Brain microvascular endothelial cell (primary cell): ENCODE data around the gene FBRSL1.
A peak's percentile ranks its signal among the peaks of the same experiment; 100 is the strongest.
"Not testable (repeated sequence)": the region's sequence is repeated elsewhere in the genome, so short reads cannot be mapped to it uniquely, and the experiment has no call there.

Source experiments
- DNase-seq: peaks from one replicate; pipeline ENCODE4 v3.0.0-alpha.2; 2020
- H3K27ac ChIP-seq: fragments of 250-450 bp; sonication (Bioruptor Pico); 2 replicates; pipeline ENCODE4 v1.5.1; 2020; ENCODE audit warnings: mild to moderate bottlenecking, moderate library complexity
- H3K27me3 ChIP-seq: fragments of 250-450 bp; sonication (Bioruptor Pico); replicated peaks from 2 replicates; pipeline ENCODE4 v1.5.1; 2020; ENCODE audit warnings: mild to moderate bottlenecking
- H3K36me3 ChIP-seq: fragments of 250-450 bp; sonication (Bioruptor Pico); replicated peaks from 2 replicates; pipeline ENCODE4 v1.5.1; 2020; ENCODE audit warnings: mild to moderate bottlenecking
- H3K4me3 ChIP-seq: 2 replicates; pipeline ENCODE4 v1.5.1; 2011; ENCODE audit warnings: low read depth, mild to moderate bottlenecking, control low read depth, low read length, moderate library complexity
- in situ Hi-C: cut with HindIII; loops from 2 replicates; pipeline ENCODE4 v1.10.0; 2017; ENCODE audit warnings: low sequenced_read_pairs, low pct_ligation_motif_present
- TF ChIP-seq, protein P1 (sequence below): IDR thresholded peaks from 2 replicates; pipeline ENCODE4 v1.5.1; 2011; ENCODE audit warnings: low read depth, mild to moderate bottlenecking, moderate library complexity, low read length, control low read depth, inconsistent platforms; ENCODE audit errors: missing control alignments

FBRSL1 gene

DNA sequence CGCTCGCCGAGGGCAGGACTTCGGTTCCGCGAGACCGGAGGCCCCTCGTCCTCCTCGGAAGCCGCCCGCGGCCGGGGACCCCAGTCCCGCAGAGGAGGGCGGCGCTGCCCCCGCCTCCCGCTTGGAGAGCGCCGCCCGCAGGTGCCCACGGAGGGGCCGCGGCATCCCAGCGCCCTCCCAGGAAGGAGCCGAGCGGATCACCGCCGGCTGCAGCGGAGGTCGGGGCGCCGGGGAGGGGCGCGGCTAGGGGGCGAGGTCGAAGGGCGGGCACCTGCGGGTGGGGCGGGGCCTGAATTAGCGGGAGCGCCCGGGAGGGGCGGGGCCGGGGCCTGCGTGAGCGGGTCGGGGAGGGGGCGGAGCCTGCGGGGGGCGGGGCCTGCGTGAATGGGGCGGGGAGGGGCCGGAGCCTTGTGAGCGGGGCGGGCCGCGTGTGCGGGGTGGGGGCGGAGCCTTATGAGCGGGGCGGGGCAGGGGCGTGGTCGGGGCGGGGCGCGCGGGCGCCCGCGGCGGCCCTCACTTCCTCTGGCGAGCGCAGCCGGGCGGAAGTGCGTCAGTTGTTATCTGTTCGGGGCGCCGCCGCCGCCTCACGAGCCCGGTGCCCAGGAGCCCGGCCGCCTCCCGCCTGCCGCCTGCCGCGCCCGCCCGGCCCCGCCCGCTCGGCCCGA lies at the start of gene FBRSL1:
TSS of gene FBRSL1 (plus strand) at position 550 of the 665 bp plus-strand sequence.
- Histone ChIP-seq H3K27me3 (no peaks in the 10 kb centered on the region), H3K36me3 (no peaks in the 10 kb centered on the region), H3K4me3 (peak within 1 kb of the TSS; percentile 66), H3K27ac (no peak within 1 kb of the TSS)
- TF ChIP-seq, protein P1, sequence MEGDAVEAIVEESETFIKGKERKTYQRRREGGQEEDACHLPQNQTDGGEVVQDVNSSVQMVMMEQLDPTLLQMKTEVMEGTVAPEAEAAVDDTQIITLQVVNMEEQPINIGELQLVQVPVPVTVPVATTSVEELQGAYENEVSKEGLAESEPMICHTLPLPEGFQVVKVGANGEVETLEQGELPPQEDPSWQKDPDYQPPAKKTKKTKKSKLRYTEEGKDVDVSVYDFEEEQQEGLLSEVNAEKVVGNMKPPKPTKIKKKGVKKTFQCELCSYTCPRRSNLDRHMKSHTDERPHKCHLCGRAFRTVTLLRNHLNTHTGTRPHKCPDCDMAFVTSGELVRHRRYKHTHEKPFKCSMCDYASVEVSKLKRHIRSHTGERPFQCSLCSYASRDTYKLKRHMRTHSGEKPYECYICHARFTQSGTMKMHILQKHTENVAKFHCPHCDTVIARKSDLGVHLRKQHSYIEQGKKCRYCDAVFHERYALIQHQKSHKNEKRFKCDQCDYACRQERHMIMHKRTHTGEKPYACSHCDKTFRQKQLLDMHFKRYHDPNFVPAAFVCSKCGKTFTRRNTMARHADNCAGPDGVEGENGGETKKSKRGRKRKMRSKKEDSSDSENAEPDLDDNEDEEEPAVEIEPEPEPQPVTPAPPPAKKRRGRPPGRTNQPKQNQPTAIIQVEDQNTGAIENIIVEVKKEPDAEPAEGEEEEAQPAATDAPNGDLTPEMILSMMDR: no peak
- in situ Hi-C loops: no loop called here
- DNase-seq: peak; percentile 72

DNA sequence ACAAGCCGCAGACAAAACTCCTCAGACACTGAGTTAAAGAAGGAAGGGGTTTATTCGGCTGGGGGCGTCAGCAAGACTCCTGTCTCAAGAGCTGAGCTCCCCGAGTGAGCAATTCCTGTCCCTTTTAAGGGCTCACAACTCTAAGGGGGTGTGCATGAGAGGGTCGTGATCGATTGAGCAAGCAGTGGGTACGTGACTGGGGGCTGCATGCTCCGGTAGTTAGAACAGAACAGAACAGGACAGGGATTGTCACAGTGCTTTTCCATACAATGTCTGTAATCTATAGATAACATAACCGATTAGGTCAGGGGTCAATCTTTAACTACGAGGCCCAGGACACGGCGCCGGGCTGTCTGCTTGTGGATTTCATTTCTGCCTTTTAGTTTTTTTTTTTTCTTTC lies 49.5 kb upstream of the FBRSL1 start:
- in situ Hi-C loops, H3K4me3 ChIP-seq: not testable (repeated sequence)

DNA sequence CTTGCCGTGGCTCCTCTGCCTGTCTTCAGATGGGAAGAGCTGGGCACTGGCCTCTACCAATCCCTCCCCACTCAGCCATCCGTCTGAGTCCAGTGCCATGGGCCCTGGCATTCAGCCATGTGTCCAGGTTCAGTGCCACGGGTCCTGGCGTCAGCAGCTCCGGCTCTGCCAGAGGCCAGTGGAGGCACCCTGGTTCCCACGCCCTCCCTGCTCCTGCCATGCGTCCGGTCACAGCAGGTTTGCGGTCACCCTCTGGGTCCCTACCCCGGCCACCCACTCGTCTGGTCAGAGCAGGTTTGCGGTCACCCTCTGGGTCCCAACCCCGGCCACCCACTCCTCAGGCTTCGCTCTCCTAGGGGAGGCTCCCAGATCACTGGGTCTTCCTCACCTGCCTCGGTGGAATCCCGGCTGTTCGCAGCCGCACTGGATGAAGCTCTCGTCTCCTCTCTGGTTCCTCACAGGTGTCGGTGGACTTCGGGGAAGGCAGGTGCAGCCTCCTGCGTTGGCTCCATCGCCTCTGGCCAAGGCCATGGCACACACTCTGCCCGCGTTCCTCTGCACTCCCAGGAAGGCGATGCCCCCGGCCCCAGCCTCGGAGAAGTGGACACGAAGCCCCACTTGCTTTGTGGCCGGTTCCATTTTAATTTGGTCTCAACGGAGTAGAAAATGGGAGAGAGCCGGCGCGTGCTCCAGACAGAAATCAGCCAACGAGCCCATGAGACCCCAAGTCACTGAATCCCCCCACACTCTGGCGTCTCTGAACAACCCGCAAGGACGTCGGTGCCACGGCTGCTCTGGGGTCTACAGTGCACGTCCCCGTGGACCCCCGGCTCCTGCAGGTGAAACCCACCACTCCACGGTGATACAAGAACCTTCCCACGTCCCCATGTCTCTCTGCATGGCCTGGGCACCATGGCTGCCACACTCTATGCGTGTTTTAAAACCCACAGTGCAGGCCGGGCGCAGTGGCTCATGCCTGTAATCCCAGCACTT lies 47.8 kb upstream of the FBRSL1 start:
- Histone ChIP-seq H3K4me3 (no peak overlapping the region), H3K27ac (no peak overlapping the region), H3K36me3 (no peaks in the 10 kb centered on the region), H3K27me3 (peaks cover 8% of the 10 kb centered on the region)
- TF ChIP-seq, protein P1: no peak
- DNase-seq: no peak
- in situ Hi-C loops: no loop called here

More for the DNA sequence above, 49.5 kb upstream of the FBRSL1 start:
- not testable (repeated sequence) for DNase-seq, H3K36me3 ChIP-seq, H3K27ac ChIP-seq, H3K27me3 ChIP-seq

DNA sequence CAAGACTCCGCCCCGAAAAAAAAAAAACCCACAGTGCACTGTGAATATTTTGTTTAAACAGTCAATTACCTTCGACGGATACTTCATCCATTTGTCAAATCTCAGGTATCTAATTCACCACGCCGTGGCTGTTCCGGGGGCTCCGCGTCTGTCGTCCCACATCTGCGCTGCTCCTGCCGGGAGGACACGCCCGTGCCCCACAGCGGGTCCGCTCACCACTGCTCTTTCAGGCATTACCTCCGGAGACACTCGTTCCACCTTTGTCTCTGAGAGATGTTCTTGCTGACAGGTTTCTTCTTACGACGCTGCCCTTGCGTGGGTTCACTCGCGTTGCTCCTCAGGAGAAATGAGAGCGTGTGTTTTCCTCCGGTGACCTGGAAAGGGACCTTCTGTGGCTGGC lies 46.9 kb upstream of the FBRSL1 start:
- Histone ChIP-seq H3K27me3 (peaks cover 3% of the 10 kb centered on the region), H3K36me3 (no peaks in the 10 kb centered on the region), H3K4me3 (no peak overlapping the region), H3K27ac (no peak overlapping the region)
- no peak for DNase-seq
- in situ Hi-C loops: no loop called here
- TF ChIP-seq, protein P1: no peak

DNA sequence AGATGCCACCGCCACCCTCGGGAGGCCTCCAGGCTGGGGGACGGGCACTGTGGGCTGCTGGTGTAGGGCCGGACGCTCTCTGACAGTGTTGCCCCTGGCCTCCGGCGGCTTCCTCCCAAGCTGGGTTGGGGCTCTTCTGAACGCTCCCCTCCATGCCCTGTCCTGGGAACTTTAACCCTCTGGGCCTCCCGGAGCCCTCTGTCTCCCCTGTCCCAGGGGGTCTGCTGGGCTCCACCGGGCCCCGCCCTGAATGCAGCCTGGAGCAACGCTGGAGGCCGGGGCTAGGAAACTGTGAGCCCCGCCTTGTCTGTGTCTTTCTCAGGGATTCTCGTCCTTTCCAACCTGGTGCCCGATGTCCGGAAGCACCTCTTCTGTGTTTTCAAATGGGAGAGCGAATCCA lies 45.7 kb upstream of the FBRSL1 start:
- no peaks in the 10 kb centered on the region for H3K27me3 ChIP-seq
- H3K27ac ChIP-seq: no peak overlapping the region
- TF ChIP-seq, protein P1: no peak
- no peak overlapping the region for H3K4me3 ChIP-seq
- no peak for DNase-seq
- in situ Hi-C loops: no loop called here
- H3K36me3 ChIP-seq: no peaks in the 10 kb centered on the region
